H4 (cell line): ENCODE results near the gene ZNF674. TPM values are rescaled to one million over a fixed set of nuclear protein-coding genes. Genes with fewer than 3 reads are reported as not detected.

ENCODE experiments used
- DNase-seq: peaks from one replicate; pipeline ENCODE4 v3.0.0-alpha.2; 2015; ENCODE audit warnings: low spot score
- total RNA-seq: library from RNA; depleted of rRNA; stranded (reverse); fragments of >200 nt; shearing (Covaris generic); gene quantifications from 2 replicates; pipeline ENCODE4 v1.2.3, GENCODE V29; 2014; rRNA removed

The ZNF674 gene
- 2.1 and 3.5 TPM in 2 replicates for total RNA-seq

DNA sequence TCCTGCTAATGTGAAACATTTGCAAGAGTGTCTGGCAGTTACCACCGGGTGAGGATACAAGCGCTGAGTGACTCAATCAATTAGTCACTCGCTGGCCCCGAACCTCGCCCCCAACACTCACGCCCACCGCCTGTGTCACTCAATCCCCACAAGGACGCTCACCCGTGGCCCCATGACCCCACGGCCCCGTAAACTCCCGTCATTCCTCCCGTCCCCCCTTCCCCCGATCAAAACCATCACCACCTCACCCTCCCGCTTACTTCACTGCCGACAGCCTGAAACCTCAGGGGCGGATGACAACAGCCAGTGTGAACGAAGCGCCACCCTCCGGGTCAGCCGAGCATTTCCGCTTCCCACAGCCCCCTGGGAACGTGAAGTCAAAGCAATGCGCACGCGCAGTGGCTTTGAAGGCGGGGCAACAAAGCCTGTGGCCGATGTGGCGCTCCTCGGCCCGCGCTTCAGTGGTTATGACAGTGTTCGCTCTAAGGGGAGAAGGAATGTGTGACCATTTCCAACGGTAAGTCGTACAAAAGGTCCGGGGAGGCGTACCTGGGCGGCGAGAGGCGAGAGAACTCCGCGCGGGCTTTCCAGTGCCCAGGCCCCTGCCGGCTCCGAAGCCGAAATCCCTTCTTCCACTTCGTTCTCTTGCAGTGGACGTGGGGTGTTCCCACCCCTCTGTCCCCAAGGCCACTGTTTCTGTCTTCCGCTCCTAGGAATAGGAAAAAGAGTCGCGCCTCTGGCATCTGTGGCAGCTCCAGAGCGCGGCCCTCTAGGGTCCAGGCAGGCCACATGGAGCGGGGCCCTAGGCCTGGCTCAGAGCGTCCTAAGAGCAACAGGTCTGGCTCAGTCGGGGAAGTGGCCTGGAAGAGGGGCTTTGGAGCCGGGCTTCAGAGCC lies at the start of gene ZNF674:
ZNF674 (minus strand) TSS at position 311 of the 895 bp plus-strand sequence. CDS start 3,334 bp downstream, outside the sequence.
- peak; percentile 89 for DNase-seq

DNA sequence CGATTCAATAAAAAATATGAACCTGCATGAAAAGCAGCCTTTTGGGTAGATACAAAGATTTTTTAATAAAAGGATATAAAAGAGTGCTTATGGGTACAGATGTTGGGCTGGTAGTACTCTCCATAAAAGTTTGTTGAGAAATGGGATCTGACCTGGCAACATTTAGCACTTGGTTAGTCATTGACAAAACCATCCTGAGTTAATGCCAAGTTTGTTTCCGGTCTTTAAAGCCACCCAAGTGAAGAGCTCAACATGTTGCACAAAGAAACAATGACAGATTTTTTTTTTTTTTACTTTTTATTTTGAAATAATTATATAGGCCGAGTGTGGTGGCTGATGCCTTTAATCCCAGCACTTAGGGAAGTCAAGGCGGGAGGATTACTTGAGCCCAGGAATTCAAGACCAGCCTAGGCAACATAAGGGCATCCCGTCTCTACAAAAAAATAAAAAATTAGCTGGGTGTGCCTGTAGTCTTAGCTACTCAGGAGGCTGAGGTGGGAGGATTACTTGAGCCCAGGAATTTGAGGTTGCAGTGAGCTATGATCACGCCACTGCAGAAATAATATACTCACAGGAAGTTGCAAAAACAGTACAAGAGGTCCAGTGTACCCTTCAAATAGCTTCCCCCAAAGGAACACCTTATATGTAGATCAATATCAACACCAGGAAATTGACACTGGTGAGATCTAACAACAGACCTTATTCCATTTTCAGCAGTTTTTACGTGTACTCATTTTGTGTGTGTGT lies 44.9 kb upstream of the ZNF674 start:
- peak; percentile 55 for DNase-seq

DNA sequence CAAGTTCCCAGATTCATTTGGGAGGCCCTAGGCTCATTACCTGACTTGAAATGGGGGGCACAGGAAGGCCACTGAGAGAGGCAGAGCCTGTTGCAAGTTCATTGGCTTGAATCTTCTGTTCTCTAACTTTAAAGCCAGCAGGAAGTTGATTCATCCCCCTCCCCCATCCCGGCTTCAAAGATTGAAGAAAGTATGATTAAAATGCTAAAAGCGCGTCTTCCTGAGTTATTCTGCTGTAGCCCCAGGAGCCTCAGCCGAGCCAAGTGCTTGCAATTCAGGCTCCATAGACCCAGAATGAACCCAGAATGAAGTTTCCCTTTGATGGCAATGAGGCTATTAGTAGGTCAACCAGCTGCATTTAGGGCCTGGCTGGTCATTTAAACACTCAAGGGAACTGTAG lies 43.0 kb upstream of the ZNF674 start:
- no peak for DNase-seq

DNA sequence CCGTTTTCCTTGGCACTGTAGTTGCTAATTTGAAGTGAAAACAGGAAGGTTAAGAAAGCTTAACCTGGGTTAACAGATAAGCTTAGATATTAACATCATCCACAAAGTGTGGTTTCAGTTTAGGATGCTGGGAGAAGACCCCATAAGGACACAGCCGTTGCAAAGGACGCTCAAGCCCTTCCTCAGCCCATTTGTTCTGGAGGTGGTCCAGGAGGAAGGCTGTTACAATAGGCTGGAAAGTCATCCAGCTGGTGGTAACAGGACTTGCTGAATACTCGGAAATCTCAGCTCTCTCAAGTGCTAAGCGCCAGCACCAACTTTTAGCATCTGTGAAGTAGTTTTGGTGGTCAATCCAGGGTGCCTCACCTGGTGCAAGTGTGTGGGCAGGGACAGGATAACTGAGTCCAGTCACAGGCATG lies 42.5 kb upstream of the ZNF674 start:
- no peak for DNase-seq

DNA sequence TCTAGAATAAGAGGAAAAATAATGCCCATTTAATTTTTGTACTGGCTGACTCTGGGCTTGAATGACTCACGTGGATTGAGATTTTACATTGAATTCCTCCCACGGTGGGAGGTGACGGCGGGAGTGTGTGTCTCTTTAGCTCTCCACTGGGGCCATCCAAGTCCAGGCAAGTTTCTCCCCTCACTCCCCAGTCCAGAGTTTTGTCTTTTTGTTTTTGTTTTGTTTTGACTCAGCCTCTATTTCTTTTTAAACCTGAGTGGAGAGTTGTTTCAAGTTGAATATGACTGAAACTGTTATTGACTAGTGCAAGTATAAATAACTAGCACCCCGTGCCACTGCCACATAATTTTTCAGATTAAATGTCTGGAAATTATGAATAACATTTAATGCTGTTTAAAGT lies 41.9 kb upstream of the ZNF674 start:
- no peak for DNase-seq

DNA sequence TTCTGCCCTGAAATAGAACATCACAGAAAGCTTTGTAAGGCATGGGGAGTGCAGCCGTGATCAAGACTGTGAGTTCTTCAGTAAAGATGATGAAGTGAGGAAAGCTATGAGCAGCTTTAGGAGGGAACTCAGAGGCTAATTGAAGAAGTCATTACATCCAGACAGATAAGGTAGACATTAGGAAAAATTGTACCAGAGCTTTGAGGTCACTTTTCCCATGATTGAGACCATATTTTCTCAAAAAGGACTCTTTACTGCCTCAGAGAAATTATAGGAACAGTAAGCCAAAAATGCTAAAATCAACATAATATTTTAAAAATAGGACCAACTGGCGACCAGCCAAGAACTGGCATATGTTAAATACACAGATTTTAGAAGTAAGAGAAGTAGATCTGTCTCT lies 39.5 kb upstream of the ZNF674 start:
- DNase-seq, result no peak

DNA sequence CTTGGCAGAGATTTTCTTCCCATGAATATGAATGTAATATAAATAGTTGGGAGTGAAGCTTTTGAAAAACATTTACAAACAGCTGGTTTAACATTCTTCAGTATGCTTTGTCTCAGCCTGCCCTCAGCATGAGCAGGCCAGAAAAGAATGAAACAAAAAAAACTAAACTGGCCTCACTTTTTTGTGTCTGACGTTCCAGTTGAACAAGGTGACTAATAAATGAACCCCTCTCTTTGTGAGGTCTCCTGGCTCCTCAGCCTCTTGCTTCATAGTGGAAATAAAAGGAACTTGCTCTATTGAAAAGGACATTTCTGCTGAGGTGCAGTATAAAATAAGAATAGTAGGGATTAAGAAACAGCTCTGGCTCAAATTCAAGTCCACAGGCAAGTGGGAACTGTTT lies 37.7 kb upstream of the ZNF674 start:
- DNase-seq, result no peak

DNA sequence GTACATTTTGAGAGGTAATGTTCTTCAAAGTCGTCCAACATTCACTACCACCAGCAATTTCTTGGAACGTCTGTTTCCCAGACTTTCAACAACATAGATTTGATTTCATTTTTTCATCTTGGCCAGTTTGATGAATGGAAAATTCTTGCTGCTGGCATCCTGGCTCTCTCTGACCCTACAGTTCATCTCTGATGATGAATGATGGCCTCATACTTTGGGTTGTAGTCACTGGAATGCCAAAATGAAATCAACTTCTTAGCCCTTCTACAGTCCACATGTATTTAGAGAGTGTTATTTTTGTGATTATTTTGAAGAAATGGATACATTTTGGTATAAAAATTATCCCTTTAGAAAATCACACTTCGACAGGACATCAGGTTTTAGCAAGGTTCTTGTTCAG lies 37.1 kb upstream of the ZNF674 start:
- DNase-seq, result no peak

DNA sequence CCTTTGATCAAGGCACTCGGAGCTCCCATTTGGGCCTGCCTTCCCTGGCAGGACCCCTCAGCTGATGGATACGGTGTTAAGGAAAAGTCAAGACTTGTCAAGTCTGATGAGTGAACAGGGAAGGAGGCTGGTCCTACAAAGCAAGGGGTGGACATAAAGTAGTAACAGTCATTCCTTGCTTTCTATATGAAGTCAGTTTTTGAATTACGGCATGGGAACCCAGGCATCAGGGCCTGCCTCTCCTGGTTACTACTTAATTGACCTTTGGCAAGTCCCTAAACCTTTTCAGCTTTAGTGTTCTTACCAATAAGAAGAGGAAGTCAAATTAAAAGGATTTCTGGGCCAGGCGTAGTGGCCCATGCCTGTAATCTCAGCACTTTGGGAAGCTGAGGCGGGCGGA lies 35.4 kb upstream of the ZNF674 start:
- DNase-seq, result no peak

DNA sequence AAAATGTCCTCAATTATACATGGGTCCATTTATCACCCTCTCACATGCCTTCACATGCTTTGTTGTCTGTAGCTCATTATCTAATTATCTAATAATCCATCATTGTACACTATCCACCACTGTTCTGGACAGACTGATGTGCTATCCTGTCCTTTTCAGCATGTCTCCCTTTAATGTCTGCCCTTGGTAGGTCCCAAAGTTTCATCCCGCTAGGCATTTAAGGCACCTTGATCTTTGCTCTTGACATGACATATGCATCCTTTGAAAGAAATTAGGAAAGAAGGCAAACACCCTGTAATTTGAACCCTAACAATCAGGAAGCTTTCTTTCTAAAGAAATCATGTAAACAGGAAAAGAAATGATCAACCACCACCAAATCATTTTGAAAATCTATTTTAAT lies 34.0 kb upstream of the ZNF674 start:
- no peak for DNase-seq

DNA sequence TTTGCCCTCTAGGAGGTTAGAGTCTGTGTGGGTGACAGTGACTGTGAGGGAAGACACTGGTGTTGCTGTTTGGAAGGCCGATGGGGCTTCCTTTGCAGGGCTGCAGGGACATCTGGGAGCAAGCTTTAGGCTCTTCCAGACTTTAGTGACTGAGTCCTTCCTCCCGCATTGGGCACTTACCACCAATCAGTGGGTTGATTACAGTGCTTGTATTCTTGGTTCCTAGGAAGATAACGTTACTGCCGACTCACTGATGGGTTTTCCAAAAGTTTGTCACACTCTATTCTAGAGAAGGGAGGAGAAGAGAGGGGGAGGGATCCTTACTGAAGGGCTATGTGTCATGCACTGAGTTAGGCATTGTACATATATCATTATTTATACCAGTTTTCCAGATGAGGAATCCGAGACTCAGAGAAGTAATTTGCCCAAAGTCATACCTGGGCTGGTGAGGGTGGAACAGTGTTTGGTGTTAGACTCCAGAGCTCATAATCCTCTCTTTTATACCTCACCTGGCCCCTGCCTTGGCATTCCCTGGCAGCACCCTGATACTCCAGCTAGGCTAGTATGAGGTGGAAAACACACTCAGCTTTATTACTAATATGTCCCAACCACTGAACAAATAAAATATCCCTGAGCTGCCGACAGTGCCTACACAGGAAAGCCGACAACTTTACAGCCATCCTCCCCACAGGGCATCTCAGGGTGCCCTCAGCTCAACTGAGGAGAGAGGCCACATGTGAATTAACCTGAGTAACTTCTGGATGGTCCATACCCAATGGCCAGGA lies 32.2 kb upstream of the ZNF674 start:
- no peak for DNase-seq

DNA sequence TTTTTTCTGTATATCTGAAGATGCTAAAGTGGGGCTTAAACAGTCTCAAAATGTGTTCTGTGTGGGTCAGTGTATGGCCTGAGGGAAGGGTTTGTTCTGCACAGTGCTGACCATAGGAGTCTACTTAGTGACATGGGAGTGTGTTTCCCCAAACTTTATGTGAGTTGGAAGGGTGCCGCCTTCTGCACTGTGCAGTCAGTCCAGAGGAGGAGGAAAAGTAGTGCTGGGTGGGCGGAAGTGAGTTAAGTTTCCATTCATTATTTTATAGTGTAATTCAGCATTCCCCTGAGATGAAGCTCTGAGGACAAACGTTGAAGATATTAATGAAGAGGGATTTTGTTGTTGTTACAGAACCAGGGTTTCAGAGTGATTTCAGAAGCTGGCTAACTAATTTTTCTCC lies 31.2 kb upstream of the ZNF674 start:
- DNase-seq, result no peak

DNA sequence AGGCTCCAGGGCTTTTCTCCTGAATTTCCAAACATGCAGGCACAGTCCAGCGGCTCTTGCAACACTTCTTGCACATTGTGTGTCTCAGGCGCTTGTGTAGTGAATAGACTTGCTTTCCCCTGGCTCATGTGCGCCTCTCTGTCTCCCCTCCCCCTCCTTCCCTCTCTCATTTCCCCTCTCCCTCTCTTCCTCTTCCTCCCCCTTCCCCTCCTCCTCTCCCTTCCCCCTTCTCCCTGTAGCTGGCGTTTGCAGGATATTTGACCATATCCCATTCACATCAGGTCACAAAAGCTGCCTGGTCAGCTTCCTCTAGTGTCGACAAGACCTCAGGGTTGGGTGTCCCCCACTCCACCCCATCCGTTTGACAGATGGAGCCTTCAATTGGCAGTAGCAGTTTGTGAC lies 30.8 kb upstream of the ZNF674 start:
- no peak for DNase-seq

DNA sequence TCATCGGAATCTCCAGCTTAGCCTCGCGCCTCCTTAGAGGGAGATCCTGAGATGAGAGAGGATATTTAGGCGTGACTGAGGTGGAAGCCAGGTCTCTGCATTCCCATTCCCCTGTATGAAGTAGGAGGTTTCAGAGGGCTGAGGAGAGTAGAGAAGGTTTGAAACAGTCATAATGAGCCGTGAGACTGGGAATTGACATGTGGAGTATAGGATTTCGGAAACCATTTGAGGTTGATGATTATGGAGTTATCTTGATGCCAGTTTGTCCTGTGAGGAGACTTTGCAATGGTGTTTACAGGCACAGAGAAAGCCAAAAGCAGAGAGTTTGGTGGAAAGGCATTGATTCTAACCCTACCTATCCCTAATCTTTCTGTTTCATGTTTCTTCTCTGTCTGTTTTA lies 30.4 kb upstream of the ZNF674 start:
- DNase-seq, result no peak

DNA sequence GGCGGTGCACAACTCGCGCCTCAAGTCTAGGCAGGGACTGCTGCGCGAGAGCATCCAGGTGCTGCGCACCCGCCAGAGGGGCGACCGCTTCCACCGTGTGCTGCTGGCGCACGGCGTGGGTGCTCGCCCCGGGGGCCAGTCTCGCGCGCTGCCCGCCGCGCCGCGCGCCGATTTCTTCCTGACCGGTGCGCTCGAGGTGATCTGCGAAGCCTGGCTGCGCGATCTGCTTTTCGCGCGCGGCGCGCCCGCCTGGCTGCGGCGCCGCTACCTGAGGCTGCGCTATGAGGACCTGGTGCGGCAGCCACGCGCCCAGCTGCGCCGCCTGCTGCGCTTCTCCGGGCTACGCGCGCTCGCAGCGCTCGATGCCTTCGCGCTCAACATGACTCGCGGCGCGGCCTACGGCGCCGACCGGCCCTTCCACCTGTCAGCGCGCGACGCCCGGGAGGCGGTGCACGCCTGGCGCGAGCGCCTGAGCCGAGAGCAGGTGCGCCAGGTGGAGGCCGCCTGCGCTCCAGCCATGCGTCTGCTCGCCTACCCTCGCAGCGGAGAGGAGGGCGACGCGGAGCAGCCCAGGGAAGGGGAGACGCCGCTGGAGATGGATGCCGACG lies 29.7 kb upstream of the ZNF674 start:
- DNase-seq, result no peak

DNA sequence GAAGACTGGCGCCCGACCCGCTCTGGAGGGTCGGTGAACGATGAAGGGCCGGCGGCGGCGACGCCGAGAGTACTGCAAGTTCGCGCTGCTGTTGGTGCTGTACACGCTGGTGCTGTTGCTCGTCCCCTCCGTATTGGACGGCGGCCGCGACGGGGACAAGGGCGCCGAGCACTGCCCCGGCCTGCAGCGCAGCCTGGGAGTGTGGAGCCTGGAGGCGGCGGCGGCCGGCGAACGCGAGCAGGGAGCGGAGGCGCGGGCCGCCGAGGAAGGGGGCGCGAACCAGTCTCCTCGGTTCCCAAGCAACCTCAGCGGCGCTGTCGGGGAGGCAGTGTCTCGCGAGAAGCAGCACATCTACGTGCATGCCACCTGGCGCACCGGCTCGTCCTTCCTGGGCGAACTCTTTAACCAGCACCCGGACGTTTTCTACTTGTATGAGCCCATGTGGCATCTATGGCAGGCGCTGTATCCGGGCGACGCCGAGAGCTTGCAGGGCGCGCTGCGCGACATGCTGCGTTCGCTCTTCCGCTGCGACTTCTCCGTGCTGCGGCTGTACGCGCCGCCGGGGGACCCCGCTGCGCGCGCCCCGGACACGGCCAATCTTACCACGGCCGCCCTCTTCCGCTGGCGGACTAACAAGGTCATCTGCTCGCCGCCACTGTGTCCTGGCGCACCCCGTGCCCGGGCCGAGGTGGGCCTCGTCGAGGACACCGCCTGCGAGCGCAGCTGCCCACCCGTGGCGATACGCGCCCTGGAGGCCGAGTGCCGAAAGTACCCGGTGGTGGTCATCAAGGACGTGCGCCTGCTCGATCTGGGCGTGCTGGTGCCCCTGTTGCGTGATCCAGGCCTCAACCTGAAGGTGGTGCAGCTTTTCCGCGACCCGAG lies 28.9 kb upstream of the ZNF674 start:
- DNase-seq, result peak; percentile 15

DNA sequence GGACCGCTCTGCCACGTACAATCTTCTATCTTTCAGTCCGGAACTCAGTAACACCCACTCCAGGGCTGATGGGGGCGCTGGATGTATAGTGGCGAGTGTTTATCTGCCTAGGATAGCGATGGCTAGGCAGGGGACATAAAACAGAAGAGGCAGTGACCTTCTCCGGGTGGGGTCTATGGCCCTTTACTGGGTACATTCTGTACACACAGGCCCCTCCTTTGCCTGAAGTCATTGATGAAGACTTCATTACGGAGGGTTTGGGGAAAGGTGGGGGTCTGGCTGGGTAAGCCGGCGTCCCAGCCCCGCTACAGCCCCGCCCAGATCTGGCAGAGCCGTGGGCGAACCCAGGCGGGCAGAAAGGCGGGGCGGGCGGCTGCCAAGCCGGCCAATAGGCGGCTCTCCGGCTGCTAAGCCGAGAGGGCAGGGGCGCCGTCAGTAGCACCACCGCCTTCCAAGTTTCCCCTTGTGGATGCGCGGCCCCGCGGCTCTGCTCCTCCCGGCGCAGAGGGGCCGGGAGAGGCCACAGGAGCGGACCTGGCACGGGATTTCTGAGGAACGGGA lies 28.2 kb upstream of the ZNF674 start, which contains the start of gene CHST7:
CHST7 (plus strand) TSS at position 435 of the 561 bp plus-strand sequence. CDS start 167 bp downstream, outside the sequence.
- DNase-seq, result peak; percentile 29

DNA sequence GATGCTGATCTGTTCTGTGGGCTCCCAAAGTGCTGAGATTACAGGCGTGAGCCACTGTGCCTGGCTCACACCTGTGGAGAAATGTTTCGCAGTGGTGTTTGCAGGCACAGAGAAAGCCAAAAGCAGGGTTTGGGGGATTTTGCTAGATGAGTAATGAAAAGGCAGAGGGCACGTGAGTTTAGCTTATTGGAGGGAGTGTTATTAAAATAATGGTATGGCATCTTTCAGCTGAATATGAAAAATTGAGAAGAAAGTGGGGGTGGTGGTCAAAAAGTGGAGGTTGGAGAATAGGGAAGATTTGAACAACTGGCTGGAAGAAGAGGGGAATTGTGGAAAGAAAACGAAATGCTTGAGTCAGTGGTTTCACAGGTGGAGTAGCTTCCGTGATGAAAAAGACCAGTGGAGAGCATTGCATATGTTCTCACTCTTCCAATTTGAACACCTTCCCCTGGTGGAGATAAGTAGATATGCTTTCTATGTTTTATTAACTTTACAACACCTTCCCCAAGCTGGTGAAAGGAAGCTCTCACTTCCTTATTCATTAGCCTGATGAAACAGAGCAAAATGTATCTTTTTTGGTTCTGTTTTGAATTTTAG lies 27.2 kb upstream of the ZNF674 start:
- DNase-seq, result no peak

DNA sequence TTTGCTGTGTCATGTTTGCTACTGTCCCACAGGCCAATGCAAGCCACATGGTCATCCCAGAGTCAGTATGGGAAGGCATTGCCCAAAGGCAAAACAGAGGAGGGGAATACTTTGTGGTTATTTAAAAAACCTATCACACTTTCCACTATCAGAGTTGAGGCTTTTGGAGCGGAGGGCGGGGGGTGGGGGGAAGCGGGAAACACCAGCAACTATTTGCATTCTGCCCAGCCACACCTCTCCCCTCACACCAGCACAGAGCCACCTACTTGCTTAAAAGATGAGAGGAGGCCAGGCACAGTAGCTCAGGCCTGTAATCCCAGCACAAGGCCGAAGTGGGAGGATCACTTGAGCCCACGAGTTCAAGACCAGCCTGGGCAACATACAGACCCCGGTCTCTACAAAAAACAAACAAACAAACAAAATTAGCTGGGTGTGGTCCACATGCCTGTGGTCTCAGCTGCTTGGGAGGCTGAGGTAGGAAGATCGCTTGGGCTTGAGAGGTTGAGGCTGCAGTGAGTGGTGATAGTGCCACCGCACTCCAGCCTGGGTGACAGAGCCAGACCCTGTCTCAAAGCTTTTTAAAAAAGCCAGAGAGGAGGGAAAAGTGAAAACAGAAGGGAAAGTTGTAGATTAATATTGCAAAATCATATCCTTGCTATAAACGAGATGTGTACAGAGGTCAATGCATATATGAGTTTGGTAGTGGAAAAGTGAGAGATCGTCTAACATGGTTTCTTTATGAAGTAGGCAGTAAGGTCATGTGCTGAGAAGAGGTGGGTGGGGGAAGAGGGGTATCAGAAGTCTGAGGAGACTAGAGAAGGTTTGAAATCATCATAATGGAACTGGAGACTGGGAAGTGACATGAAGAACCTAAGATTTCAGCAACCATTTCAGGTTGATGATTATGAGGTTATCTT lies 26.5 kb upstream of the ZNF674 start:
- peak; percentile 38 for DNase-seq
